Myocyte (in vitro differentiated cells): ENCODE measurements around the gene NUDT4. TPM values are rescaled to one million over a fixed set of nuclear protein-coding genes. Genes with fewer than 3 reads are reported as not detected.

Experiments used
- DNase-seq: peaks from one replicate; pipeline ENCODE4 v3.0.0-alpha.2; 2012; ENCODE audit warnings: low read depth
- total RNA-seq: library from RNA; depleted of rRNA; stranded (reverse); fragments of >200 nt; gene quantifications from 2 replicates; pipeline ENCODE4 v1.2.3, GENCODE V29; 2014

Gene NUDT4
- total RNA-seq, 1 donor from 2014 or later = 83.7 TPM

DNA sequence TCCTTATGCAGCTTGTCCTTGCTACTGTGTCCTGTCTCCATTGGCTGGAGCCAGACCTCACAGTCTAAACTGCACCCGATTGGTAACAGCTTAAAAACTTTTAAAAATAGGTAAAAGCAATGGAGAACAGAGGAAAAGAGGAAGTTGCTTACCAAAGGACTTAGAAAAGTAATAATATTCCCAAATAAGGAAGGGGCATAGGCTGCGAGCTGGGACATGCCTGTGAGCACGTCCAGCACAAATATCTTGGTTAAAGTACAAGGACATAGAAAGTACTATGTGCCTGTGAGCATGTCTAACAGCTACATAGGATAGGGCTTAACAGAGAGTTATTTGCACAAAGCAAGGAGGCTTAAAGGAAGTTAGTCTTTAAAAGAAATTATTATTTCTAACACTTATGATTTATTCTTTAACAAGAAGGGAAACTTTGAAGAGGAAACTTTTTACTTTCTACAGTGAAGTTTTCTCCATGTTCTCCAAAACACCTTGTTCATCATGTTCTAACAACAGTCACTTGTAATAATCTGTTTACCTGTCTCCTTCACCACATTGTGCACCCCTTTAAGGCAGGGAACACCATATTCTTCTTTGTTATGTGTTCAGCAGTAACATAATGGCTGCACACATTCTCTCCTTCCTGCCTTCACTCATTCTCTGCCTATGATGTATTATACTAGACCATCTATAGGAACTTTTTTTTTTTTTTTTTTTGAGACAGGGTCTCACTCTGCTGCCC lies 73.9 kb downstream of the NUDT4 start:
- DNase-seq = no peak

DNA sequence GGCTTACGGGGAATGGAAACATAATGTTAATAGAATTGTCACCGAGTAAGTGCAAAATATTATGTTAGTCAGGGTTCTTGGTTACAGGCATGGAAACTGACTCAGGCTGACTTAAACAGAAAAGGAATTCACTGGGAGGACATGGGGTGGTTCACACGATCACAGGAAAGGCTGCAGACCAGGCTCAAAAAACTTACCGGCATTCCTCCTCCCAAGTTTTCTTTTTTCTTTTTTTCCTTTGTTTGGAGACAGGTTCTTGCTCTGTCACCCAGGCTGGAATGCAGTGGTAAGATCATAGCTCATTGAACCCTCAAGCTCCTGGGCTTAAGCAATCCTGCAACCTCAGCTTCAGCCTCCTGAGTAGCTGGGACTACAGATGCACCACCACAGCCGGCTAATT lies 75.9 kb downstream of the NUDT4 start:
- DNase-seq = no peak

DNA sequence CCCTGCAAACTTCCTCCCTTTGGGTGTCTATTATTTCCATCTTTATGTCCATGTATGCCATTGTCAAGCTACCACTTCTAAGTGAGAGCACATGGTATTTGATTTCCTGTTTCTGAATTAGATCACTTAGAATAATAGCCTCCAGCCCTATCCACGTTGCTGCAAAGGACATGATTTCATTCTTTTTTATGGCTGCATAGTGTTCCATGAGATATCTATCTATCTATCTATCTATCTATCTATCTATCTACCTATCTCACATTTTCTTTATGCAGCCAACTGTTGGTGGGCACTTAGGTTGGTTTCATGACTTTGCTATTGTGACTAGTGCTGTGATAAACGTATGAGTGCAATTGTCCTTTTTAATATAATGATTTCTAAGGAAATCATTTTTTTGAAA lies 78.4 kb downstream of the NUDT4 start:
- no peak for DNase-seq

Other genes starting within 250 kb of the NUDT4 start
- gene UBE2N, start 64.0 kb downstream of the NUDT4 start, total RNA-seq = 40.3 and 57.6 TPM in 2 replicates
- 79.5 and 80.6 TPM in 2 replicates for gene MRPL42, start 89.6 kb downstream of the NUDT4 start, total RNA-seq
- gene SOCS2, start 194.8 kb downstream of the NUDT4 start, total RNA-seq = 3.7 and 4.1 TPM in 2 replicates